ENCODE data around the gene DYSF.

DYSF gene

GRCh38 chr2:71546777-71547281 lies 93.5 kb downstream of the DYSF start:
- TF ChIP-seq CTCF (IDR thresholded peaks at IDR 0.05; ENCODE audit: low read depth, low read length): no peak
- H3K4me3 ChIP-seq (ENCODE audit: low read depth, low read length): no peak overlapping the region

GRCh38 chr2:71547616-71548285 lies 94.4 kb downstream of the DYSF start:
- no peak overlapping the region for H3K4me3 ChIP-seq (ENCODE audit: low read depth, low read length)
- no peak for TF ChIP-seq CTCF (IDR thresholded peaks at IDR 0.05; ENCODE audit: low read depth, low read length)

GRCh38 chr2:71548646-71549425 lies 95.5 kb downstream of the DYSF start:
- peak; percentile 70 for TF ChIP-seq CTCF (IDR thresholded peaks at IDR 0.05; ENCODE audit: low read depth, low read length)
- no peak overlapping the region for H3K4me3 ChIP-seq (ENCODE audit: low read depth, low read length)

GRCh38 chr2:71550801-71551630 lies 97.7 kb downstream of the DYSF start:
- no peak for TF ChIP-seq CTCF (IDR thresholded peaks at IDR 0.05; ENCODE audit: low read depth, low read length)

GRCh38 chr2:71551631-71551915 lies 98.2 kb downstream of the DYSF start:
- H3K4me3 ChIP-seq (ENCODE audit: low read depth, low read length): no peak overlapping the region
- no peak for TF ChIP-seq CTCF (IDR thresholded peaks at IDR 0.05; ENCODE audit: low read depth, low read length)

More at GRCh38 chr2:71550801-71551630, 97.7 kb downstream of the DYSF start:
- H3K4me3 ChIP-seq (ENCODE audit: low read depth, low read length): no peak overlapping the region

GRCh38 chr2:71552356-71552755 lies 99.0 kb downstream of the DYSF start:
- TF ChIP-seq CTCF (IDR thresholded peaks at IDR 0.05; ENCODE audit: low read depth, low read length): no peak
- no peak overlapping the region for H3K4me3 ChIP-seq (ENCODE audit: low read depth, low read length)

Data from WI38 (cell line).